HepG2 (cell line): ENCODE measurements around the gene HBG1. TPM values are rescaled to one million over a fixed set of nuclear protein-coding genes. Genes with fewer than 3 reads are reported as not detected.

Source experiments
- ATAC-seq: fragments of 200-7000 bp; cut with Tn5 transposase; 3 replicates; pipeline ENCODE4 v1.9.1; 2020; ENCODE audit warnings: mild to moderate bottlenecking, moderate library complexity
- BruUV-seq: library from RNA; stranded (reverse); fragments of 400-500 nt; replicated peaks from 2 replicates; lab custom pipeline; 2021; lab: Mats Ljungman, UMichigan
- CTCF ChIA-PET: fragments of 300-600 bp; formaldehyde crosslinking; extraction: SDS; loops from one replicate; lab custom pipeline; 2021; ENCODE audit warnings: low total read pairs, inconsistent platforms, low intra/inter-chr PET ratio; lab: Yijun Ruan, JAX
- POLR2A ChIA-PET: fragments of 350-600 bp; sonication (Branson Sonifier 250); formaldehyde crosslinking; loops from one replicate; lab custom pipeline; 2020; ENCODE audit warnings: antibody characterized with exemption, inconsistent platforms; lab: Yijun Ruan, JAX
- DNase-seq: peaks from one replicate; pipeline ENCODE4 v3.0.0-alpha.2; 2015; ENCODE audit warnings: low spot score
- FAIRE-seq: peaks from 3 replicates; lab custom pipeline; 2011; peaks lifted over from hg19 to GRCh38; lab: Jason Lieb, UNC
- H2AFZ ChIP-seq: one replicate; pipeline ENCODE4 v1.6.1; 2011; ENCODE audit warnings: low read length, inconsistent platforms
- H3K27ac ChIP-seq: fragments of 300-600 bp; 3 replicates; pipeline ENCODE4 v1.8.0; 2011; ENCODE audit warnings: mixed run types, mild to moderate bottlenecking, mixed read lengths, low read length, inconsistent platforms; ENCODE audit not compliant: insufficient read depth; ENCODE audit errors: extremely low read length
- H3K27me3 ChIP-seq, 2 experiments: fragments of 200-600 bp in 1 of 2; 2 replicates in 1 of 2; 3 replicates in 1 of 2; pipeline versions ENCODE4 v1.6.0 to v1.8.0; 2011; ENCODE audit warnings: low read length in 2 of 2, mild to moderate bottlenecking in 2 of 2, moderate library complexity in 2 of 2, inconsistent platforms in 1 of 2; ENCODE audit not compliant: insufficient read depth in 2 of 2, control insufficient read depth in 1 of 2
- H3K36me3 ChIP-seq, 2 experiments: fragments of 200-600 bp in 1 of 2; replicated peaks in 1 of 2; 2 replicates in 1 of 2; 3 replicates in 1 of 2; pipeline versions ENCODE4 v1.5.1 to v1.8.0; 2011; ENCODE audit warnings: low read length in 2 of 2, inconsistent platforms in 1 of 2; ENCODE audit not compliant: insufficient read depth in 2 of 2, control insufficient read depth in 1 of 2
- H3K4me1 ChIP-seq: 2 replicates; pipeline ENCODE4 v1.5.1; 2012; ENCODE audit warnings: low read length, inconsistent platforms; ENCODE audit not compliant: insufficient read depth
- H3K4me2 ChIP-seq: 2 replicates; pipeline ENCODE4 v1.6.0; 2011; ENCODE audit warnings: low read depth, low read length, inconsistent platforms
- H3K4me3 ChIP-seq, 3 experiments: fragments of 200-600 bp in 1 of 3; sonication (generic), shearing (Covaris generic) in 1 of 3; replicated peaks in 1 of 3; 2 replicates each; pipeline ENCODE4 v1.5.1; 2011 to 2016; ENCODE audit warnings: low read length in 3 of 3, inconsistent platforms in 2 of 3, low read depth in 2 of 3, mild to moderate bottlenecking in 2 of 3, control low read depth in 1 of 3, mixed read lengths in 1 of 3; ENCODE audit not compliant: insufficient read depth in 1 of 3
- H3K79me2 ChIP-seq: one replicate; pipeline ENCODE4 v1.6.1; 2011; ENCODE audit warnings: low read length, inconsistent platforms; ENCODE audit not compliant: insufficient read depth
- H3K9ac ChIP-seq: 2 replicates; pipeline ENCODE4 v1.6.0; 2011; ENCODE audit warnings: mild to moderate bottlenecking, low read depth, low read length, inconsistent platforms; ENCODE audit not compliant: insufficient read depth
- H3K9me3 ChIP-seq: 2 replicates; pipeline ENCODE4 v1.5.1; 2012; ENCODE audit warnings: mild to moderate bottlenecking, low read length
- H4K20me1 ChIP-seq: 2 replicates; pipeline ENCODE4 v1.6.0; 2011; ENCODE audit warnings: inconsistent platforms, mild to moderate bottlenecking, low read length, moderate library complexity; ENCODE audit not compliant: insufficient read depth
- CEBPB ChIP-seq: IDR thresholded peaks from 2 replicates; pipeline ENCODE4 v1.6.1; 2011; ENCODE audit warnings: low read depth, low read length, improper control_type of control experiment, borderline replicate concordance
- HDAC2 ChIP-seq: sonication (generic); formaldehyde crosslinking; IDR thresholded peaks from 2 replicates; pipeline ENCODE4 v1.4.0; 2020; ENCODE audit warnings: missing genetic modification reagents
- MAZ ChIP-seq, 2 experiments: sonication (generic) in 1 of 2; formaldehyde crosslinking in 1 of 2; IDR thresholded peaks; 2 replicates each; pipeline versions ENCODE4 v1.5.0 to v1.6.1; 2012 to 2020; ENCODE audit warnings: low read depth in 2 of 2, mild to moderate bottlenecking in 2 of 2, borderline replicate concordance in 1 of 2, improper control_type of control experiment in 1 of 2, low read length in 1 of 2, missing genetic modification reagents in 1 of 2, moderate library complexity in 1 of 2
- ZBTB20 ChIP-seq: sonication (generic); formaldehyde crosslinking; IDR thresholded peaks from 2 replicates; pipeline ENCODE4 v1.8.1; 2023; ENCODE audit warnings: missing genetic modification reagents, low read depth, mild to moderate bottlenecking, borderline replicate concordance
- ZNF414 ChIP-seq: sonication (generic); formaldehyde crosslinking; IDR thresholded peaks from 2 replicates; pipeline ENCODE4 v1.5.0; 2020; ENCODE audit warnings: missing genetic modification reagents
- ZNF558 ChIP-seq: sonication (generic); formaldehyde crosslinking; IDR thresholded peaks from 2 replicates; pipeline ENCODE4 v1.9.0; 2022; ENCODE audit warnings: mild to moderate bottlenecking, missing genetic modification reagents, borderline replicate concordance
- WGBS: methylation state at CpG from one replicate; pipeline ENCODE4 v1.1.6; 2017; ENCODE audit warnings: low lambda C conversion rate; 5-methylcytosine and 5-hydroxymethylcytosine counted together
- in situ Hi-C: cut with HindIII; loops from 2 replicates; pipeline ENCODE4 v1.10.0; 2017; ENCODE audit warnings: low pct_unique_long_range_greater_than_20kb; ENCODE audit not compliant: extremely low pct_ligation_motif_present
- intact Hi-C: fragments of 100-400 bp; cut with micrococcal nuclease; formaldehyde crosslinking; loops from one replicate; pipeline ENCODE4 v1.10.0; 2022; ENCODE audit not compliant: unreplicated experiment
- polyA plus RNA-seq, 8 experiments: library from polyadenylated mRNA; depleted of rRNA in 3 of 8; stranded (reverse) in 7 of 8; unstranded in 1 of 8; fragments of >200 nt; fragmentation: Illumina TruSeq in 4 of 8; extraction: Trizol in 4 of 8; gene quantifications; 2 replicates each; pipeline versions ENCODE4 v1.2.1 to v1.2.3, GENCODE V29; 2011 to 2016; ENCODE audit warnings: low read depth in 4 of 8, missing spikeins in 1 of 8, mixed read lengths in 1 of 8; ENCODE audit not compliant: insufficient read depth in 1 of 8
- total RNA-seq, 5 experiments: library from RNA; depleted of rRNA; stranded (reverse); fragments of >200 nt; fragmentation: Illumina TruSeq; extraction: Trizol; gene quantifications; 2 replicates each; pipeline ENCODE4 v1.2.3, GENCODE V29; 2016; ENCODE audit warnings: low read depth in 1 of 5
- TF ChIP-seq, protein P1 (sequence below): sonication (generic); formaldehyde crosslinking; IDR thresholded peaks from 2 replicates; pipeline ENCODE4 v1.5.0; 2020; ENCODE audit warnings: mild to moderate bottlenecking, missing genetic modification reagents, borderline replicate concordance
- TF ChIP-seq, protein P2 (sequence below): sonication (generic); formaldehyde crosslinking; IDR thresholded peaks from 2 replicates; pipeline ENCODE4 v1.4.0; 2020; ENCODE audit warnings: low read depth, missing genetic modification reagents
- TF ChIP-seq, protein P3 (sequence below): sonication (generic); formaldehyde crosslinking; IDR thresholded peaks from 2 replicates; pipeline ENCODE4 v1.5.1; 2020; ENCODE audit warnings: missing genetic modification reagents, mild to moderate bottlenecking, borderline replicate concordance
- TF ChIP-seq, protein P4 (sequence below): sonication (generic); formaldehyde crosslinking; conservative IDR thresholded peaks from 2 replicates; pipeline ENCODE4 v1.8.0; 2022; ENCODE audit warnings: low read depth, missing genetic modification reagents

The HBG1 gene
- total and polyA plus RNA-seq, 2 of the 13 experiments (the other 11 are each of a cell fraction or from before 2014, with no cell fraction given), result not detected

DNA sequence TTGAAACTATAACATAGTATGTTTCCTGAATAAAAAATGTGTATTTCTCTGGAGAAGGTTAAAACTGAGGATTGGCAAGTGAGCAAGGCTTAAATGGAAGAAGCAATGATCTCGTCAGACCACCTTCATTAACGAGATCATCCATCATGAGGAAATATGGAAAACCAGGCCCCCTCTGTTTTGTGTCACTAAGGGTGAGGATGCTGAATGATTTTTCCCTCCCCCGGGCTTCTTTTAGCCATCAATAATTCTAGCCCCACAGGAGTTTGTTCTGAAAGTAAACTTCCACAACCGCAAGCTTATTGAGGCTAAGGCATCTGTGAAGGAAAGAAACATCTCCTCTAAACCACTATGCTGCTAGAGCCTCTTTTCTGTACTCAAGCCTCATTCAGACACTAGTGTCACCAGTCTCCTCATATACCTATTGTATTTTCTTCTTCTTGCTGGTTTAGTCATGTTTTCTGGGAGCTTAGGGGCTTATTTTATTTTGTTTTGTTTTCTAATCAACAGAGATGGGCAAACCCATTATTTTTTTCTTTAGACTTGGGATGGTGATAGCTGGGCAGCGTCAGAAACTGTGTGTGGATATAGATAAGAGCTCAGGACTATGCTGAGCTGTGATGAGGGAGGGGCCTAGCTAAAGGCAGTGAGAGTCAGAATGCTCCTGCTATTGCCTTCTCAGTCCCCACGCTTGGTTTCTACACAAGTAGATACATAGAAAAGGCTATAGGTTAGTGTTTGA is 25.9 kb upstream of the HBG1 start (continued):
- TF ChIP-seq, protein P1, sequence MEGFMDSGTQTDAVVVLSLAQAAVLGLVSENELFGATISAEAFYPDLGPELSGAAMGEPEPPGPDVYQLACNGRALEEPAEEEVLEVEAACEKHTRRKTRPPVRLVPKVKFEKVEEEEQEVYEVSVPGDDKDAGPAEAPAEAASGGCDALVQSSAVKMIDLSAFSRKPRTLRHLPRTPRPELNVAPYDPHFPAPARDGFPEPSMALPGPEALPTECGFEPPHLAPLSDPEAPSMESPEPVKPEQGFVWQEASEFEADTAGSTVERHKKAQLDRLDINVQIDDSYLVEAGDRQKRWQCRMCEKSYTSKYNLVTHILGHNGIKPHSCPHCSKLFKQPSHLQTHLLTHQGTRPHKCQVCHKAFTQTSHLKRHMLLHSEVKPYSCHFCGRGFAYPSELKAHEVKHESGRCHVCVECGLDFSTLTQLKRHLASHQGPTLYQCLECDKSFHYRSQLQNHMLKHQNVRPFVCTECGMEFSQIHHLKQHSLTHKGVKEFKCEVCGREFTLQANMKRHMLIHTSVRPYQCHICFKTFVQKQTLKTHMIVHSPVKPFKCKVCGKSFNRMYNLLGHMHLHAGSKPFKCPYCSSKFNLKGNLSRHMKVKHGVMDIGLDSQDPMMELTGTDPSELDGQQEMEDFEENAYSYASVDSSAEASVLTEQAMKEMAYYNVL (CRISPR knock-in tag), result no peak
- no peak for TF ChIP-seq CEBPB
- TF ChIP-seq MAZ (IDR thresholded peaks at IDR 0.05; ENCODE audit: borderline replicate concordance, low read depth, low read length), result no peak
- no peak for TF ChIP-seq MAZ (CRISPR knock-in tag; IDR thresholded peaks at IDR 0.05; ENCODE audit: low read depth)
- no peak for TF ChIP-seq HDAC2 (CRISPR knock-in tag)
- TF ChIP-seq ZBTB20, result no peak
- no peak for TF ChIP-seq ZNF414 (CRISPR knock-in tag)

GRCh38 chr11:5274395-5274794 is 24.7 kb upstream of the HBG1 start:
- no peak overlapping the region for H2AFZ ChIP-seq
- no peak overlapping the region for H3K4me2 ChIP-seq
- H3K36me3 ChIP-seq, result no peaks in the 10 kb centered on the region
- H3K27ac ChIP-seq, result no peak overlapping the region
- ATAC-seq (no peak), FAIRE-seq (no peak), DNase-seq (no peak)
- no peaks in the 10 kb centered on the region for H3K79me2 ChIP-seq
- no peaks in the 10 kb centered on the region for H4K20me1 ChIP-seq
- ChIA-PET POLR2A (no interaction called here), CTCF (no interaction called here)
- no peaks in the 10 kb centered on the region for H3K27me3 ChIP-seq
- no peaks in the 10 kb centered on the region for H3K9me3 ChIP-seq
- in situ Hi-C loops, result no loop called here
- H3K4me3 ChIP-seq, result no peak overlapping the region
- H3K4me1 ChIP-seq, result no peaks in the 10 kb centered on the region
- intact Hi-C loops, result no loop called here
- 3% methylated on average over 5 of the region's 5 CpGs for WGBS
- no TSS peak for BruUV-seq
- H3K9ac ChIP-seq, result no peak overlapping the region
- no peak for TF ChIP-seq ZNF558 (CRISPR knock-in tag)
- TF ChIP-seq, protein P2, sequence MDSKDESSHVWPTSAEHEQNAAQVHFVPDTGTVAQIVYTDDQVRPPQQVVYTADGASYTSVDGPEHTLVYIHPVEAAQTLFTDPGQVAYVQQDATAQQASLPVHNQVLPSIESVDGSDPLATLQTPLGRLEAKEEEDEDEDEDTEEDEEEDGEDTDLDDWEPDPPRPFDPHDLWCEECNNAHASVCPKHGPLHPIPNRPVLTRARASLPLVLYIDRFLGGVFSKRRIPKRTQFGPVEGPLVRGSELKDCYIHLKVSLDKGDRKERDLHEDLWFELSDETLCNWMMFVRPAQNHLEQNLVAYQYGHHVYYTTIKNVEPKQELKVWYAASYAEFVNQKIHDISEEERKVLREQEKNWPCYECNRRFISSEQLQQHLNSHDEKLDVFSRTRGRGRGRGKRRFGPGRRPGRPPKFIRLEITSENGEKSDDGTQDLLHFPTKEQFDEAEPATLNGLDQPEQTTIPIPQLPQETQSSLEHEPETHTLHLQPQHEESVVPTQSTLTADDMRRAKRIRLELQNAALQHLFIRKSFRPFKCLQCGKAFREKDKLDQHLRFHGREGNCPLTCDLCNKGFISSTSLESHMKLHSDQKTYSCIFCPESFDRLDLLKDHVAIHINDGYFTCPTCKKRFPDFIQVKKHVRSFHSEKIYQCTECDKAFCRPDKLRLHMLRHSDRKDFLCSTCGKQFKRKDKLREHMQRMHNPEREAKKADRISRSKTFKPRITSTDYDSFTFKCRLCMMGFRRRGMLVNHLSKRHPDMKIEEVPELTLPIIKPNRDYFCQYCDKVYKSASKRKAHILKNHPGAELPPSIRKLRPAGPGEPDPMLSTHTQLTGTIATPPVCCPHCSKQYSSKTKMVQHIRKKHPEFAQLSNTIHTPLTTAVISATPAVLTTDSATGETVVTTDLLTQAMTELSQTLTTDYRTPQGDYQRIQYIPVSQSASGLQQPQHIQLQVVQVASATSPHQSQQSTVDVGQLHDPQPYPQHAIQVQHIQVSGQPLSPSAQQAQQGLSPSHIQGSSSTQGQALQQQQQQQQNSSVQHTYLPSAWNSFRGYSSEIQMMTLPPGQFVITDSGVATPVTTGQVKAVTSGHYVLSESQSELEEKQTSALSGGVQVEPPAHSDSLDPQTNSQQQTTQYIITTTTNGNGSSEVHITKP (CRISPR knock-in tag), result no peak
- TF ChIP-seq, protein P3, sequence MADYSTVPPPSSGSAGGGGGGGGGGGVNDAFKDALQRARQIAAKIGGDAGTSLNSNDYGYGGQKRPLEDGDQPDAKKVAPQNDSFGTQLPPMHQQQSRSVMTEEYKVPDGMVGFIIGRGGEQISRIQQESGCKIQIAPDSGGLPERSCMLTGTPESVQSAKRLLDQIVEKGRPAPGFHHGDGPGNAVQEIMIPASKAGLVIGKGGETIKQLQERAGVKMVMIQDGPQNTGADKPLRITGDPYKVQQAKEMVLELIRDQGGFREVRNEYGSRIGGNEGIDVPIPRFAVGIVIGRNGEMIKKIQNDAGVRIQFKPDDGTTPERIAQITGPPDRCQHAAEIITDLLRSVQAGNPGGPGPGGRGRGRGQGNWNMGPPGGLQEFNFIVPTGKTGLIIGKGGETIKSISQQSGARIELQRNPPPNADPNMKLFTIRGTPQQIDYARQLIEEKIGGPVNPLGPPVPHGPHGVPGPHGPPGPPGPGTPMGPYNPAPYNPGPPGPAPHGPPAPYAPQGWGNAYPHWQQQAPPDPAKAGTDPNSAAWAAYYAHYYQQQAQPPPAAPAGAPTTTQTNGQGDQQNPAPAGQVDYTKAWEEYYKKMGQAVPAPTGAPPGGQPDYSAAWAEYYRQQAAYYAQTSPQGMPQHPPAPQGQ, result no peak
- TF ChIP-seq, protein P4, sequence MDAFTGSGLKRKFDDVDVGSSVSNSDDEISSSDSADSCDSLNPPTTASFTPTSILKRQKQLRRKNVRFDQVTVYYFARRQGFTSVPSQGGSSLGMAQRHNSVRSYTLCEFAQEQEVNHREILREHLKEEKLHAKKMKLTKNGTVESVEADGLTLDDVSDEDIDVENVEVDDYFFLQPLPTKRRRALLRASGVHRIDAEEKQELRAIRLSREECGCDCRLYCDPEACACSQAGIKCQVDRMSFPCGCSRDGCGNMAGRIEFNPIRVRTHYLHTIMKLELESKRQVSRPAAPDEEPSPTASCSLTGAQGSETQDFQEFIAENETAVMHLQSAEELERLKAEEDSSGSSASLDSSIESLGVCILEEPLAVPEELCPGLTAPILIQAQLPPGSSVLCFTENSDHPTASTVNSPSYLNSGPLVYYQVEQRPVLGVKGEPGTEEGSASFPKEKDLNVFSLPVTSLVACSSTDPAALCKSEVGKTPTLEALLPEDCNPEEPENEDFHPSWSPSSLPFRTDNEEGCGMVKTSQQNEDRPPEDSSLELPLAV (CRISPR knock-in tag), result no peak
